ENCODE measurements around the gene TMEM63B.

DNA sequence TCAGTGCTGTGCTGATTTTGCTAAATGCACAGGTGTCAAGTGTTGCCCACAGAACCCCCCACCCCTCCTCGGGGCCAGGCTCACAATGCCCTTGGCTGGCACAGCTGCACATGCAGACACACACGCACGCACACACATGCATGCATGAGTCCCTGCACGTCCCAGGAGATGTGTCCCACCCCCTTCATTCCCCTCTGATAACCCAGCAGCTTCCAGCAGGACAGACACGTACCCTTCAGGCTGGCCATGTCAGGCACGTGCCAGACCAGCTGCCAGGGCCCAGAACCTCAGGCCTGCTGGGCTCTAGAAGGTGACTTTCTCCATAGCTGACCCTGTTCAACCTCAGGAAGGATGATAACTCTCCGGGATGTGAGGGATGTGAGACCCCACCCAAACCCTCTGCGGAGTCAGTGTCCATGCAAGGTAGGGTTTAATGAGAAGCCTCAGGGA is 44.5 kb upstream of the TMEM63B start:
- TF ChIP-seq CTCF (conservative IDR thresholded peaks at IDR 0.05) = no peak
- no peak for TF ChIP-seq ZFX (IDR thresholded peaks at IDR 0.05)
